GM18909 (cell line): ENCODE data around the gene LRIT2.

Source experiments
- ATAC-seq: cut with Tn5 transposase; IDR thresholded peaks from one replicate; pipeline ENCODE4 v1.9.1; 2021; ENCODE audit warnings: mild to moderate bottlenecking; ENCODE audit not compliant: unreplicated experiment, poor library complexity

Gene LRIT2

DNA sequence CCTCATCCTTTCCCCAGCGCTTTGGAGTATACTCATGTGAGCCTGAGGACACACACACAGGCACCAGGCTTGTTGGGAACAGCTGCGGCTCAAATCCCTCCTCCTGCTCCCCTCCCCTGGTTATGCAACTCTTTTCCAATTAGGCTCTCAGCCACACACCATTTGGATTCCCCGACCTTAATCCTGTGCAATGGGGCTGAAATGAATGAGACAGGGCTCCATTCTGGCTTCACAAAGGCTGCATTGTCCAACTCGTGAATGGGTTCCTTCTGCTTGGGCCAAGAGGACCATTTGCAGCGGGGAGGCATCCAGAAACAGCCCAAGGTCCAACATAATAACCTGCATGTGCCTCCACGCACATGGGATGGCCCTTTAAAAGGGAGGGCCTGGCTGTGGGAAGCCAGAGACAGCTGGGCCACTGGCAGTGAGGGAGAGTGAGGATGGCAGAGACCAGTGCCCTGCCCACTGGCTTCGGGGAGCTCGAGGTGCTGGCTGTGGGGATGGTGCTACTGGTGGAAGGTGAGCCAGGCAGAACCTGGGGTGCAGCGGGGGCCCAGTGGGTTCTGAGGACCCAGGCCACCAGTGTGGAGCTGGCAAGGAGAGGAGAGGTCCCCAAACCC lies 19.4 kb upstream of the LRIT2 start, which contains the start of gene RGR:
TSS of gene RGR (plus strand) at position 403 of the 620 bp plus-strand sequence. CDS start at position 441, 38 bp downstream.
- no peak for ATAC-seq

GRCh38 chr10:84243759-84244158 lies 18.4 kb upstream of the LRIT2 start:
- ATAC-seq: no peak

DNA sequence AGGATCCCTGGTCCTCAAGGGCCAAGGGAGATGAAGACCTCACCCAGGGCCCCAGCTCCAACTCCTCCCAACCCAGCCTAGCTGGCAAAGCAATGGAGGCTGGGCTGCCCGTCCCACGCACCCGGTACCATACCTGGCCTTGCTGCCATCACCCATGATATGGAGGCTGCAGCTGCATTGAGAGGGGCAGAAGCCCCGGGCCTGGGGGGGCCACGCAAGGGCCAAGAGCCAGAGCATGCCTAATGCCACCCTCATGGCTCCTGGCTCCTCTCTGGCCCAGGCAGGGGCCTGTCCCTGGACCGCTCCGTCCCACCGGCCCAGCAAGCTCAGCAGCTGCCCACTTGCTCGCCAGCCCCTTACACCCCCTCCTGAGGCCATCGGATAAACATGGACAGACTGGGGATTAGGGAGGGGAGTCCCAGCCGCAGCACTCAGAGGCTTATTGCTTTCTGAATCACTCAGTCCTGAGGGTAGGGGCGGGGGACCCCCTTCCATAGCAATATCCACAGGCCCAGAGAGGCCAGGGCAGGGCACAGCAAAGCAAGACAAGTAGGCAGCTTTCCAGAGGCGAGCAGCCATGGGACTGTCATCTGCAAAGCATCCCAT lies 15.9 kb upstream of the LRIT2 start, which contains the start of gene LRIT1:
TSS of gene LRIT1 (minus strand) at position 362 of the 606 bp plus-strand sequence. CDS start at position 255, 107 bp downstream.
- no peak for ATAC-seq

- no peak for ATAC-seq
These were observed 13.6 kb upstream of the LRIT2 start for GRCh38 chr10:84238909-84239308.

GRCh38 chr10:84237199-84238051 lies 12.1 kb upstream of the LRIT2 start:
- no peak for ATAC-seq

DNA sequence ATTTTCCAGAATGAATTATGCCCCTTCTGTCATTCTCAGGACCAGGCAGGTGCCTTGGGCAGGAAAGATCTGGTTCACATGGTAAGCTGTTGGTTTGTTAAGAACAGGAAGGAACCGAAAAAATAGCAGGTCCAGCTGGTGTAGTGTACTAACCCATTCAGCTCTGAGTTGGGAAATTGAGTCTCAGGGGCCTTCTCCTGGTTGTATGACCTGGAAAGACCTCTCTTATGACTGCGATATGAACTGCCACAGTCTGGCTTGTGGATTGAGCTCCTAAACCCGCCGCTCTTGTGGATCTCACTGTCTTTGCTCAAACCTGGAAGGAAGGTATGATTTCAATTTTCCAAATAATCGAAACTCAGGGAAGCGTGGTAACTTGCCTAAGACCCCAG lies 11.5 kb upstream of the LRIT2 start:
- ATAC-seq: no peak

GRCh38 chr10:84235096-84235495 lies 9.8 kb upstream of the LRIT2 start:
- no peak for ATAC-seq

- no peak for ATAC-seq
These were observed 9.1 kb upstream of the LRIT2 start for GRCh38 chr10:84234479-84234878.

DNA sequence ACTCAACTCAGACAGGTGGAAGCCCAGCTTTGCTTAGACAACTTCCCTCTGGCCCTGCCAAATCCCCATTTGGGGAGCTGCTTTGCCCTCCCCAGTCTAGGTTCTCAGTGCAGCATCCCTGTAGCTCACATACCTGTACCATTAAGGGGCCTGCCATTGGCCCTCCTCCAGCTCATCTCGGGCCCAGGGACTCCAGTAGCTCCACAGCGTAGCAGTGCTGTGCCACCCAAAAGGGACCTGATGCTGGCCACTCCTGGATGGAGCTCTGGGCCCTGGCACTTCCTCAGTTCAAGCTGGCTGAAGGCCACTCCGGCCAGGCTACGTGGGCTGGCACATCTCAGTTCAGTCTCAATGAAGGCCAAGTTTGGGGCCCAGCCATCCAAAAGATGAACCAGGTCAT lies 8.6 kb upstream of the LRIT2 start:
- no peak for ATAC-seq

- no peak for ATAC-seq
These were observed 7.0 kb upstream of the LRIT2 start for GRCh38 chr10:84232376-84232775.

DNA sequence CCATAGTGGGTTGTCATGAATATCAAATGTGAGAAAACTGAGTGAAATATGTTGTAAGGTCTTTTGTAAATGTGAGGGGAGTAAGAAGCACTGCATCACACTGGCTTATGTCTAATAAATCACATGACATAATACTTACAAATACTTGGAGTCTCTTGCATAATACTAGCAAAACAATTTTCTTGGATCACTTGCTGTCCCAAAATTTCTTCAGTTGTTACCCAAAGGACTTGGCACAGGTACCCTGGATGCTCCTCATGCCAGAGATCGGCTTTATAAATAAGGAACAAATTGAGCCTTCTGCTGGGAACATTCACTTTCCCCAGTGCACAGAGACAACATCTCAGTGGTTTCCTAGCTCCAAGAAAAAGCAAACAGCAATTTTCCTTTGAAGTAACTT lies 5.0 kb upstream of the LRIT2 start:
- ATAC-seq: no peak

DNA sequence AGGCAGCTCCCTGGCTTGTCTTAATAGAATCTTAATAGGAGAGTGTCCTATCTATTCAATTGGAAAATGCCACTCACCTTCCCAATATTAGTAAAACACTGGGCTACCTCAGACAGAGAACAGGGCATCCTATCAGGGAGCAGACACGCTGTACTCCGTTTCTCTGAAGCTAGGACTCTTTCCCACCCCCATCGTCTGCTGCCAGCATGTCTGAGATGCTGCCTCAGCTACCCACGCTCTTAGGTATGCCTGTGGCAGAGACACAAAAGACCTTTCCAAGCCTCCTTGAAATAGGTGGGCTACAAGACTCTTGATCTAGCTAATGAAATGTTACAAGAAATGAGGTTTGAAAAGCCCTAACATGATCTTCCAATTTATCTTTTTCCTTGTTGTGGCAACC lies 2.5 kb upstream of the LRIT2 start:
- ATAC-seq: no peak

DNA sequence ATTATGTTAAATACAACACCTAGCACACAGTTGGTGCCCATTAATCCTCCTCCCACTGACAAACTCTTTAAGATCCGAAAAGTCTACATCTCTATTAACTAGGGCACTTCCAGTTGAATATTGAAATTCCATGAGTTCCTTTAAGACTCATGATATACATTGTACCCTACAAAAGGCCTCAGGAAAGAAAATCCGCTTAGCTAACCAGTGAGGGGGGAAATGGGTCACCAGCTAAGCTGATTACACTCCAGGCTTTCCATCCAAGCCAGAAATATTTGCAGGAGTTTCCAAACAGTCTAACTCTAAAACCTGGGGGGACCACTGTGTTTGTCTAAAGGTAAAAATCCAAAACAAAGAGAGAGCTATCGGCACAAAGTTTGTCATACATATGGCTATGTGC lies 1.3 kb upstream of the LRIT2 start:
- no peak for ATAC-seq

DNA sequence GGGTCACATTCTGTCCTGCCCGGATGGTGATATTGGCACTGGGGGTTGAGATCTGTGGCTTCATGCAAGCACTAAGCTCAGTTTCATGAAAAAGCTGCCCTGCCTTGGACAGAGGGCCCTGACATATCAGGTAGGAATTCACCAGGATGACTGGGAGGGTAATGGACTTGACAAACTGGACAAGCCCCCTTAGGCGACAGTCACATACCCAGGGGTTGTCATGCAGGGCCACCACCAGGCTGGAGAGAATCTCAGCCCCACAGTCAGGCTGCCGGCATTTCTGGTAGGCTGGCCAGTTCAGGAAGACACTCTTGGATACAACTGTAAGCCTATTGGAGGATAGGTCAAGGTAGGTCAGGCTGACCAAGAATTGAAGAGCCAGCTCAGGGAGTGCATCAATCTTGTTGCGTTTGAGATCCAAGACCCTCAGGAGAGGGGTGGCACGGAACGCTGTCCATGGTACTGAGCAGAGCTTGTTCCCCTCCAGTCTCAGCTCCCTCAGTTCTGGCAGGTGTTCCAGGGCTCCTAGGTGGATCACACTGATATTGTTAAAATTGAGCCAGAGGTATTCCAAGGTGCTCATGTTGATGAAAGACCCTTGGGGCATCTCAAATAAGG lies 824 bp downstream of the LRIT2 start:
- ATAC-seq: no peak

DNA sequence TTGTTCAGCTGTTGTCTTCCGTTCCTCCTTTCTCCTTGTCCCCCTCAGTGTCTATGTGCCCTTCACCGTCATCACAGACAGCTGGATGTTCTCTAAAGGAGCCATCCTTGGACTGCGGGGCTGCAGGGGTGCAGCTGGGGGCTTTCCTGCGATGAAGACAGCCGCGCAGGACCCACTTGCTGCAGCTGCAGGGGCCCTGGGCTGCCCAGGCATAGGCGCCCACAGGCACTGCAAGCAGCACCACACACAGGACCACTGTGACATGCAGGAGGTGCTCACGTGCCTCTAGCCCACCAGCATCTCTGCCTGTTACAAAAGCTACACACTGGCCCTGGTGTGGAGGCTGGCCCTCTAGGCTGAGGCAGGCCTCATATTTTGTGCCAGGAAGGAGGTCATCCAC lies 3.4 kb downstream of the LRIT2 start:
- ATAC-seq: no peak

DNA sequence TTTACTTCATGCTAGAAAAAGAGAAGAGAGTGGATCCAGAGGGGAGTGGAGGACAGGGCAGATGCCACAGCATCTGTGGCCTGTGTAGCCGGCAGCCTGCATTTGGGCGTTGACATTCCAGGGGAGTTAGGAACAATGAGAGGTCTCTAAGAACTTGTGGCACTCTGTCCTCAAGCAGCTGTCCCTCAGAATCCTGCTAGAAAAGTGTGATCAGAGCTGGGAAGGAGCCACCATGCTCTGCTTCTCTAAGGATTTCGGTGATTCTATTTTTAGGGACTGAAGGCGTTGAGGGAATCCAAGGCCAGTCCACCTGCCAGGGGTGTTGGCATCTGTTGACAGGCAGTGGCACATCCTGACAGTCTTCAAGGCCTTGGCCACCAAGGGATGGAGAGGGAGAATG lies 7.6 kb downstream of the LRIT2 start:
- no peak for ATAC-seq

DNA sequence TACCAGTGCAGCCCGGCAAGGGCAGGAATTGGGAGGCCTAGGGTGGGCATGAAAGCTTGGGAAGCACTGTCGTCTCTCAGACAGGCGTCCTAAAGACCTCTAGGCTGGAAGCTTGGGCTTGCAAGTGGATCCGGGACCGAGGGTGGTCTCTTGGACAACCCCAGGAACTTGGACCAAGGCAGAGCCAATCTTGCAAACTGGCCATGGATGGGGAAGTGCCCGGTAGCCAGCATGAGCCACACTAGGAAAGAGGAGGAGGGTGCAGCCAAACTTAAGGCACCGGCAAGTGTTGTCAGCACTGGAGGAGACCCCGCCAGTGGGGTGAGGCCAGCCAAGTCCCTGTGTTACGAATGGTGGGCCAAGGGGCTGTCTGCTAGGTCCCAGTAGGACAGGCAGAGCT lies 8.5 kb downstream of the LRIT2 start:
- ATAC-seq: no peak

GRCh38 chr10:84214612-84215235 lies 10.6 kb downstream of the LRIT2 start:
- ATAC-seq: peak; percentile 82

GRCh38 chr10:84214046-84214572 lies 11.2 kb downstream of the LRIT2 start:
- ATAC-seq: no peak

DNA sequence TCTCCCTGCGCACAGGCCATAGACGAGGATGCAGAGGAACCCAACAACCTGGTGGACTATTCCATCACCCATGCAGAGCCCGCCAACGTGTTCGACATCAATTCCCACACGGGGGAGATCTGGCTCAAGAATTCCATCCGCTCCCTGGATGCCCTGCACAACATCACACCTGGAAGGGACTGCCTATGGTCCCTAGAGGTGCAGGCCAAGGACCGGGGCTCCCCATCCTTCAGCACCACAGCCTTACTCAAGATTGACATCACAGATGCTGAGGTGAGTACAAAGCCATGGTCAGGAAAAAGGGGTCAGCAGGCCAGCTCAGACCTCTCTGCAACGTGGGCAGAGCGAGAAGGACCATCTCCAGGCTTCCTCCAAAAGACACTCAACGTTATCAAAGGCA lies 12.3 kb downstream of the LRIT2 start:
- ATAC-seq: no peak
